Measurements from ENCODE around the gene SLC4A1. TPM values are rescaled to one million over a fixed set of nuclear protein-coding genes. Genes with fewer than 3 reads are reported as not detected.

Gene SLC4A1
- total RNA-seq, 1 experiment from 2014 or later = 0.22 TPM

DNA sequence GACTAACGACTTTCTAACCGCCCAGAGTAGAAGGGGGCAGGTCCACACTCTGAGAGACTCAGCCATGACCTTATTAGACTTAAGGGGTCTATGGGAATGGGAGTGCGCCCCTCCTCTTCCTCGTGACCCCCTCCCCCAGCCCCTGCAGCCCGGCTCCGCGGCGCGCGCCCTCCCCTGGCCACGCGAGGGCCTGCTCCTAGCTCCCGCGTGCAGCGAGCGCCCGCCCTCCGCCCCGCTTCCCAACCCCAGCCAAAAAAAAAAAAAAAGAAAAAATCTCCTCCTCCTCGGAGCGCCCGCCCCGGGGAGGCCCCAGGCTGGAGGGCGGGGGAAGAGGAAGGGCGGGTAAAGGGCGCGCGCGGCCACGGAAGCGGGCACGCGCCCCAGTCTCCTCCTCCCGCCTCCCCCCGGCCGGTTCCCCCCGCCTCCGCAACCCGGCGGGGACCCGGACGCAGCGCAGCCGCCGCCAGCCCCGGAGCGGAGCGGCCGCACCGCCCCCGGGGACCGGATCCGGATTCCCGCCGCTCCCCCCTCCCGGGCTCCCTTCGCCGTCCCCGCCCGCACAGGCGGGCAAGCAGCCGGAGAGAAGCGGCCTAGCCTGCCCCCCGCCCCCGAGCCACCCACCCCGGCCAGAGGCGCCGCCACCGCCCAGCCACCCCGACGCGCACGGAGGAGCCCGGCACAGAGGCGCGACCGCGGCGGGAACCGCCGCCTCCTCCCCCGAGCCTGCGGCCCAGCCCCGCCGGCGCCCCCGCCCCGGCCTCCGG lies 49.4 kb downstream of the SLC4A1 start:
- POLR2A ChIA-PET = interaction anchor here (0.6 to 1.0 kb wide), 2 partner anchors 13 to 21 kb away, joined by 3 read pairs; no protein-coding TSS in a partner anchor
- Histone ChIP-seq H3K4me2 (ENCODE audit: low read length) (peak overlapping the region; percentile 90), H3K4me1 (ENCODE audit: control insufficient read depth in 1 of 2, insufficient read depth in 2 of 2, low read length in 2 of 2) (peaks cover 21 to 37% of the 10 kb centered on the region in 2 experiments), H3K9ac (ENCODE audit: low read length) (peak overlapping the region; percentile 84), H3K9me2 (ENCODE audit: insufficient read depth) (no peaks in the 10 kb centered on the region), H3K4me3 (replicated peaks in 1 of 2; ENCODE audit: low read depth in 1 of 2, low read length in 2 of 2) (peak overlapping the region; percentile 71 to 73), H3K9me3 (ENCODE audit: control insufficient read depth in 1 of 2, insufficient read depth in 1 of 2, low read depth in 1 of 2, low read length in 2 of 2) (no peaks in the 10 kb centered on the region), H3K79me2 (ENCODE audit: insufficient read depth, low read length) (peaks cover 37% of the 10 kb centered on the region), H3K36me3 (ENCODE audit: control insufficient read depth in 1 of 2, insufficient read depth in 2 of 2, low read length in 2 of 2) (peaks cover 21 to 30% of the 10 kb centered on the region in 2 experiments; a peak in 3 of 4 replicates), H3K27me3 (ENCODE audit: insufficient read depth, low read length) (no peaks in the 10 kb centered on the region), H2AFZ (ENCODE audit: low read depth, low read length, poor library complexity, severe bottlenecking) (no peak overlapping the region), H3K27ac (ENCODE audit: low read depth, low read length) (peak overlapping the region; percentile 100), H4K20me1 (ENCODE audit: insufficient read depth) (no peaks in the 10 kb centered on the region)
- BruUV-seq (replicated peaks) = no TSS peak
- ATAC-seq = peak; percentile 51
- peak; percentile 74 for DNase-seq (ENCODE audit: low read depth, low spot score)
- TF ChIP-seq, protein P1, sequence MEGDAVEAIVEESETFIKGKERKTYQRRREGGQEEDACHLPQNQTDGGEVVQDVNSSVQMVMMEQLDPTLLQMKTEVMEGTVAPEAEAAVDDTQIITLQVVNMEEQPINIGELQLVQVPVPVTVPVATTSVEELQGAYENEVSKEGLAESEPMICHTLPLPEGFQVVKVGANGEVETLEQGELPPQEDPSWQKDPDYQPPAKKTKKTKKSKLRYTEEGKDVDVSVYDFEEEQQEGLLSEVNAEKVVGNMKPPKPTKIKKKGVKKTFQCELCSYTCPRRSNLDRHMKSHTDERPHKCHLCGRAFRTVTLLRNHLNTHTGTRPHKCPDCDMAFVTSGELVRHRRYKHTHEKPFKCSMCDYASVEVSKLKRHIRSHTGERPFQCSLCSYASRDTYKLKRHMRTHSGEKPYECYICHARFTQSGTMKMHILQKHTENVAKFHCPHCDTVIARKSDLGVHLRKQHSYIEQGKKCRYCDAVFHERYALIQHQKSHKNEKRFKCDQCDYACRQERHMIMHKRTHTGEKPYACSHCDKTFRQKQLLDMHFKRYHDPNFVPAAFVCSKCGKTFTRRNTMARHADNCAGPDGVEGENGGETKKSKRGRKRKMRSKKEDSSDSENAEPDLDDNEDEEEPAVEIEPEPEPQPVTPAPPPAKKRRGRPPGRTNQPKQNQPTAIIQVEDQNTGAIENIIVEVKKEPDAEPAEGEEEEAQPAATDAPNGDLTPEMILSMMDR (IDR thresholded peaks at IDR 0.05 in 2 of 3, conservative IDR thresholded peaks at IDR 0.05 in 1 of 3; ENCODE audit: borderline replicate concordance in 1 of 3, insufficient read depth in 1 of 3, low read depth in 2 of 3, low read length in 2 of 3) = peak; percentile 36 to 60 (median 52); a peak in 4 of 6 replicates
- TF ChIP-seq EGR1 (IDR thresholded peaks at IDR 0.05; ENCODE audit: low read depth) = peak; percentile 78
- no peak for TF ChIP-seq POLR2A (IDR thresholded peaks at IDR 0.05; ENCODE audit: borderline replicate concordance, extremely low read depth, insufficient read depth, insufficient read length)
- peak; percentile 49; the same call in 1 of the 2 replicates for TF ChIP-seq SP1 (IDR thresholded peaks at IDR 0.05; ENCODE audit: low read depth)
- TF ChIP-seq SIN3A (IDR thresholded peaks at IDR 0.05; ENCODE audit: low read depth) = no peak
- TF ChIP-seq POLR2AphosphoS5 (IDR thresholded peaks at IDR 0.05; ENCODE audit: low read depth, low read length) = peak; percentile 84
- TF ChIP-seq, protein P2, sequence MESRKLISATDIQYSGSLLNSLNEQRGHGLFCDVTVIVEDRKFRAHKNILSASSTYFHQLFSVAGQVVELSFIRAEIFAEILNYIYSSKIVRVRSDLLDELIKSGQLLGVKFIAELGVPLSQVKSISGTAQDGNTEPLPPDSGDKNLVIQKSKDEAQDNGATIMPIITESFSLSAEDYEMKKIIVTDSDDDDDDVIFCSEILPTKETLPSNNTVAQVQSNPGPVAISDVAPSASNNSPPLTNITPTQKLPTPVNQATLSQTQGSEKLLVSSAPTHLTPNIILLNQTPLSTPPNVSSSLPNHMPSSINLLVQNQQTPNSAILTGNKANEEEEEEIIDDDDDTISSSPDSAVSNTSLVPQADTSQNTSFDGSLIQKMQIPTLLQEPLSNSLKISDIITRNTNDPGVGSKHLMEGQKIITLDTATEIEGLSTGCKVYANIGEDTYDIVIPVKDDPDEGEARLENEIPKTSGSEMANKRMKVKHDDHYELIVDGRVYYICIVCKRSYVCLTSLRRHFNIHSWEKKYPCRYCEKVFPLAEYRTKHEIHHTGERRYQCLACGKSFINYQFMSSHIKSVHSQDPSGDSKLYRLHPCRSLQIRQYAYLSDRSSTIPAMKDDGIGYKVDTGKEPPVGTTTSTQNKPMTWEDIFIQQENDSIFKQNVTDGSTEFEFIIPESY (IDR thresholded peaks at IDR 0.05; ENCODE audit: extremely low read depth, insufficient replicate concordance, low read length) = no peak
- TF ChIP-seq, protein P3, sequence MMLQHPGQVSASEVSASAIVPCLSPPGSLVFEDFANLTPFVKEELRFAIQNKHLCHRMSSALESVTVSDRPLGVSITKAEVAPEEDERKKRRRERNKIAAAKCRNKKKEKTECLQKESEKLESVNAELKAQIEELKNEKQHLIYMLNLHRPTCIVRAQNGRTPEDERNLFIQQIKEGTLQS (IDR thresholded peaks at IDR 0.05) = no peak
- TF ChIP-seq, protein P4, sequence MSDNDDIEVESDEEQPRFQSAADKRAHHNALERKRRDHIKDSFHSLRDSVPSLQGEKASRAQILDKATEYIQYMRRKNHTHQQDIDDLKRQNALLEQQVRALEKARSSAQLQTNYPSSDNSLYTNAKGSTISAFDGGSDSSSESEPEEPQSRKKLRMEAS (IDR thresholded peaks at IDR 0.05) = peak; percentile 59
- TF ChIP-seq TCF7L2 (IDR thresholded peaks at IDR 0.05; ENCODE audit: borderline replicate concordance, extremely low read depth, insufficient read depth, insufficient read length) = no peak
- no peak for TF ChIP-seq YY1 (IDR thresholded peaks at IDR 0.05; ENCODE audit: extremely low read depth, insufficient replicate concordance, low read depth, low read length)
- no peak for TF ChIP-seq ELF1 (IDR thresholded peaks at IDR 0.05; ENCODE audit: borderline replicate concordance, low read depth)
- intact Hi-C loops (cut with micrococcal nuclease) = loop anchor here (2.0 to 10.0 kb wide), 2 partner anchors 108 to 306 kb away; no protein-coding TSS in a partner anchor
- CTCF ChIA-PET = interaction anchor here (0.6 to 2.5 kb wide), 10 partner anchors 9 to 782 kb away, joined by 3 to 17 read pairs (median 4); partner anchors contain the start of gene SLC25A39
- RAD21 ChIA-PET (ENCODE audit: low non-redundant PET in 1 of 2, low total read pairs in 2 of 2, uncharacterized antibody in 2 of 2, unreplicated experiment in 2 of 2) = interaction anchor here in 1 of 2 experiments (1.1 kb wide), 1 partner anchor 20 kb away, joined by 3 read pairs; no protein-coding TSS in a partner anchor
